ENCODE measurements around the gene GSTM4. TPM values are rescaled to one million over a fixed set of nuclear protein-coding genes. Genes with fewer than 3 reads are reported as not detected.

GSTM4 gene
- total RNA-seq (2022; extraction: Qiagen RNA extraction; ENCODE audit: low read depth): 8.5 to 10.7 TPM (median 9.6 TPM) in 5 replicates

GRCh38 chr1:109655615-109656519 is at the start of gene GSTM4:
Gene GSTM4, plus strand, starts transcription at chr1:109656099. Its CDS starts 291 bp downstream, at chr1:109656390.

GRCh38 chr1:109619576-109620400 is 36.1 kb upstream of the GSTM4 start, which contains the start of the genes AMPD2 and GNAT2:
Gene AMPD2, plus strand, starts transcription at chr1:109619837. Its CDS starts 1,339 bp downstream, at chr1:109621176.
Gene GNAT2, minus strand, starts transcription at chr1:109619616. Its CDS starts 6,746 bp downstream, at chr1:109612870.

DNA sequence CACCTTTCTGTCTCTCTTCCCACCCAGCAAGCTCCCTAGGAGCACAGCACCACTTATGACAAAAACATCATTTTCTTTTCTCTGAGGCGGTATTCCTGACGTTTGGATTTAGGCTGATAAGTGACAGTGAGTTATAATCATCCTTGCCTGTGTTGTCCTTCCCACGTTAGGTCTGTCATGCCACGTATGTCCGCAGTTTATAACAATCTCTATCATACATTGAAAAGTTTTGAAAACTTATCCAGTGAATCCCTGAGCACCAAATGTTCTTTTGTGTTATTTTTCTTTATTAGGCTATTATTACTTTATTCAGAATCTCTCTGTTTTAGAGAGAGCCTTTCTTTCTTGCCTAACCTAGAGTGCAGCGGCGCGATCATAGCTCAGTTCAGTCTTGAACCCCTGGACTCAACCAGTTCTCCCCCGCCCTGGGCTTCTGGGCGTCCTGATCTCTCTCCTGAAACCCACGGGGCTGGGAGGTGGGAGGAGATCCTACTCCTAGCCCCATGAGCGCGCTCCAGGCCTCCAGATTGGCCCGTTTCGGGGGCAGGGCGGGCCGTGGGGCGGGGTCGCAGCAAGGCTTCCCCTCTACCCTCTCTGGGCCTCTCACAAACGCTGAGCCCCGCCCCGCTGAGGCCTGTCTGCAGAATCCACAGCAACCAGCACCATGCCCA is 11.7 kb downstream of the GSTM4 start, which contains the start of gene GSTM2:
GSTM2 (plus strand) TSS at position 606 of the 671 bp plus-strand sequence; CDS start at position 665, 59 bp downstream.

DNA sequence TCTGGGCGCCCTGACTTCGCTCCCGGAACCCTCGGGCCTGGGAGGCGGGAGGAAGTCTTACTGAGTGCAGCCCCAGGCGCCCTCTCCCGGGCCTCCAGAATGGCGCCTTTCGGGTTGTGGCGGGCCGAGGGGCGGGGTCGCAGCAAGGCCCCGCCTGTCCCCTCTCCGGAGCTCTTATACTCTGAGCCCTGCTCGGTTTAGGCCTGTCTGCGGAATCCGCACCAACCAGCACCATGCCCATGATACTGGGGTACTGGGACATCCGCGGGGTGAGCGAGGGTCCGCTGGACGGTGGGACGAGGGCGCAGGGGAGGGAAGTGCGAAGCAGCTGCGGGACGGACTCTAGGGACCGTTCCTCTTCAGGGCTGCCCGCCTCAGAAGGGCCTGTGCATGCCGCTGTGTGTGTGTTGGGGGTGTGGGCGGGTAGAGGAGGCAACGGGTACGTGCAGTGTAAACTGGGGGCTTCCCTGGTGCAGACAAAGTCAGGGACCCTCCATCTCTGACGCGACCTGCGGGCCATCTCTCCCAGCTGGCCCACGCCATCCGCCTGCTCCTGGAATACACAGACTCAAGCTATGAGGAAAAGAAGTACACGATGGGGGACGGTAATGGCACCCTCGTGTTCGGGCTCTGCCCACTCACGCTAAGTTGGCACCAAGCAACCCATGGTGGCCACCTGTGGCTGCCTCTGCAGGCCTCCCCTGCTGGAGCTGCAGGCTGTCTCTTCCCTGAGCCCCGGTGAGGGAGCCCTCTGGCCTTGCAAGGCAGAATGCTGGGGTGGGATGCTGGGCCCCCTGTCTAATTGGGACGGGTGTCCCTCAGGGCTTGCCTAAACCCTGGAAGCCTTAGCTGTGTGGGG is 32.0 kb downstream of the GSTM4 start, which contains the start of gene GSTM1:
GSTM1 (plus strand) TSS at position 177 of the 859 bp plus-strand sequence; CDS start at position 234, 57 bp downstream.

Other genes starting within 250 kb of the GSTM4 start
- 104 to 114 TPM (median 113 TPM) in 5 replicates for gene PSMA5, start 229.7 kb upstream of the GSTM4 start, total RNA-seq (2022; extraction: Qiagen RNA extraction; ENCODE audit: low read depth)
- gene SYPL2, start 189.6 kb upstream of the GSTM4 start, total RNA-seq (2022; extraction: Qiagen RNA extraction; ENCODE audit: low read depth): 0.10 to 0.19 TPM (median 0.15 TPM) in 5 replicates
- 2.0 to 3.8 TPM (median 2.8 TPM) in 5 replicates for gene ATXN7L2, start 172.2 kb upstream of the GSTM4 start, total RNA-seq (2022; extraction: Qiagen RNA extraction; ENCODE audit: low read depth)
- gene CYB561D1, start 162.0 kb upstream of the GSTM4 start, total RNA-seq (2022; extraction: Qiagen RNA extraction; ENCODE audit: low read depth): 4.5 to 5.2 TPM (median 4.8 TPM) in 5 replicates
- gene AMIGO1, start 146.4 kb upstream of the GSTM4 start, total RNA-seq (2022; extraction: Qiagen RNA extraction; ENCODE audit: low read depth): 1.0 to 1.5 TPM (median 1.2 TPM) in 5 replicates
- not detected in 5 replicates for gene GPR61, start 116.2 kb upstream of the GSTM4 start, total RNA-seq (2022; extraction: Qiagen RNA extraction; ENCODE audit: low read depth)
- gene GNAI3, start 107.5 kb upstream of the GSTM4 start, total RNA-seq (2022; extraction: Qiagen RNA extraction; ENCODE audit: low read depth): 4.7 to 5.9 TPM (median 5.4 TPM) in 5 replicates
- 0.13 to 0.20 TPM (median 0.18 TPM) in 3 of 5 replicates, not detected in the others for gene GNAT2, start 36.5 kb upstream of the GSTM4 start, total RNA-seq (2022; extraction: Qiagen RNA extraction; ENCODE audit: low read depth)
- 28.3 to 31.7 TPM (median 30.6 TPM) in 5 replicates for gene AMPD2, start 36.3 kb upstream of the GSTM4 start, total RNA-seq (2022; extraction: Qiagen RNA extraction; ENCODE audit: low read depth)
- 3.2 to 5.2 TPM (median 4.0 TPM) in 5 replicates for gene GSTM2, start 12.0 kb downstream of the GSTM4 start, total RNA-seq (2022; extraction: Qiagen RNA extraction; ENCODE audit: low read depth)
- gene GSTM1, start 31.7 kb downstream of the GSTM4 start, total RNA-seq (2022; extraction: Qiagen RNA extraction; ENCODE audit: low read depth): not detected in 5 replicates
- not detected in 5 replicates for gene GSTM5, start 56.2 kb downstream of the GSTM4 start, total RNA-seq (2022; extraction: Qiagen RNA extraction; ENCODE audit: low read depth)
- 21.7 to 33.5 TPM (median 24.4 TPM) in 5 replicates for gene GSTM3, start 84.9 kb downstream of the GSTM4 start, total RNA-seq (2022; extraction: Qiagen RNA extraction; ENCODE audit: low read depth)
- gene EPS8L3, start 107.8 kb downstream of the GSTM4 start, total RNA-seq (2022; extraction: Qiagen RNA extraction; ENCODE audit: low read depth): 0.94 to 1.6 TPM (median 1.1 TPM) in 5 replicates